Vagina (tissue), 2 donors: ENCODE measurements around the gene APOL3.

ENCODE experiments used
- POLR2AphosphoS5 ChIP-seq, 2 donors: sonication (generic); formaldehyde crosslinking; IDR thresholded peaks; one replicate each; pipeline ENCODE4 v1.9.0; 2017; ENCODE audit warnings: antibody characterized with exemption in 2 of 2, mild to moderate bottlenecking in 2 of 2, low read depth in 1 of 2; ENCODE audit not compliant: insufficient read depth in 1 of 2
- TF ChIP-seq, protein P1 (sequence below), 3 experiments: fragments of 450-650 bp in 2 of 3; fragments of 200-600 bp in 1 of 3; sonication (generic) in 1 of 3; IDR thresholded peaks; one replicate each; pipeline ENCODE4 v1.5.1; 2017 to 2019; ENCODE audit warnings: antibody characterized with exemption in 3 of 3, mild to moderate bottlenecking in 2 of 3, moderate library complexity in 2 of 3

GRCh38 chr22:36210224-36210623 lies 49.7 kb upstream of the APOL3 start:
- TF ChIP-seq, protein P1, sequence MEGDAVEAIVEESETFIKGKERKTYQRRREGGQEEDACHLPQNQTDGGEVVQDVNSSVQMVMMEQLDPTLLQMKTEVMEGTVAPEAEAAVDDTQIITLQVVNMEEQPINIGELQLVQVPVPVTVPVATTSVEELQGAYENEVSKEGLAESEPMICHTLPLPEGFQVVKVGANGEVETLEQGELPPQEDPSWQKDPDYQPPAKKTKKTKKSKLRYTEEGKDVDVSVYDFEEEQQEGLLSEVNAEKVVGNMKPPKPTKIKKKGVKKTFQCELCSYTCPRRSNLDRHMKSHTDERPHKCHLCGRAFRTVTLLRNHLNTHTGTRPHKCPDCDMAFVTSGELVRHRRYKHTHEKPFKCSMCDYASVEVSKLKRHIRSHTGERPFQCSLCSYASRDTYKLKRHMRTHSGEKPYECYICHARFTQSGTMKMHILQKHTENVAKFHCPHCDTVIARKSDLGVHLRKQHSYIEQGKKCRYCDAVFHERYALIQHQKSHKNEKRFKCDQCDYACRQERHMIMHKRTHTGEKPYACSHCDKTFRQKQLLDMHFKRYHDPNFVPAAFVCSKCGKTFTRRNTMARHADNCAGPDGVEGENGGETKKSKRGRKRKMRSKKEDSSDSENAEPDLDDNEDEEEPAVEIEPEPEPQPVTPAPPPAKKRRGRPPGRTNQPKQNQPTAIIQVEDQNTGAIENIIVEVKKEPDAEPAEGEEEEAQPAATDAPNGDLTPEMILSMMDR (IDR thresholded peaks at IDR 0.05), result no peak
- no peak for TF ChIP-seq POLR2AphosphoS5 (IDR thresholded peaks at IDR 0.05; ENCODE audit: insufficient read depth in 1 of 2, low read depth in 1 of 2)
